ENCODE data around the gene IGFL4.

IGFL4 gene

DNA sequence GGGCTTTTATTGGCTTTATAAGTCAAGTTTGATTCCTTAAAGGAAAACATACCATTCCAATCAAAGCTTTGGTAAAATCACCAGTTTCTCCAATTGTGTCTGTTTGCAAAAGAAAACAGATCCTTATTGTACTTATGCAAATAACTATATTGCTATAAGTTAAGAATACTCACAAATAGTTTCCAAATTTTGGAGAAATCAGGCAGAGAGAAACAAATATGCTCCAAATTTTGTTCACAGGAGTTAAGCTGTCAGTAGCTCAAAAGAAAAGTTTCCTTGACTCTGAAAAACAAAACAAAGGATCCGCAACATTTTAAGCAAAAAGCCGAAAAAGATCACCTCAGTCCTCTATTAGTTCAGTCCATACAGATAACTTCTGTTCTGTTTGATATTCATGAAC lies 19.2 kb upstream of the IGFL4 start:
- FAIRE-seq = no peak

DNA sequence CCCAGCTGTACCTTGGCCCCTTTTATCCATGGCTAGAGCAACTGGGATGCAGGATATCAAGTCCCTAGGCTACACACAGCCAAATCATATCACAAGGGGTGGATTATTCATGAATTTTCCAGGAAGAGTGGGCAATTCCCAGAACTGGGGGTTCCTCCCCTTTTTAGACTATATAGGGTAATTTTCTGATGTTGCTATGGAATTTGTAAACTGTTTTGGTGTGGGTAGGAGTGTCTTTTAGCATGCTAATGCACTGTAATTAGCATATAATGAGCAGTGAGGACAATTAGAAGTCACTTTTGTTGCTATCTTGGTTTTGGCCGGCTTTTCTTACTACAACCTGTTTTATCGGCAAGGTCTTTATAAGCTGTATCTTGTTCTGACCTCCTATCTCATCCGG lies 18.0 kb upstream of the IGFL4 start:
- no peak for FAIRE-seq

DNA sequence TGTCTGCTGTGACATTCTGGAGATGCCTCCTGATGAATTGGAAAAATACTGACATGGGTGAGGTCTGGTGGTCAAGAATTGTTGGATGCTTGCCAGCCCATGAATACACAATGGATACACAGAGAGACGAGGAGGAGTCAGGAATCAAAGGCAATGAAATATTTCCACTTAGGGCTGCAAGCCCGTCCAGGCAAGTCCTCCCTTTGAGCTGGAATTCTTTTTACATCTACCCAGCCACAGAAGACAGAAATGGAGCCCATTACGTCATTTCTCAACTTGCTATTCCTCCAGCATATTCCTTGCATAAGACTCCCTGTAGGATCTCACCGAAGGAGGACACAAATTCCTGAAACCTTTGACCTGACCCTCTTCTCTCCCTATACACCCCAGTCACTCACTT lies 15.7 kb upstream of the IGFL4 start:
- FAIRE-seq = no peak

DNA sequence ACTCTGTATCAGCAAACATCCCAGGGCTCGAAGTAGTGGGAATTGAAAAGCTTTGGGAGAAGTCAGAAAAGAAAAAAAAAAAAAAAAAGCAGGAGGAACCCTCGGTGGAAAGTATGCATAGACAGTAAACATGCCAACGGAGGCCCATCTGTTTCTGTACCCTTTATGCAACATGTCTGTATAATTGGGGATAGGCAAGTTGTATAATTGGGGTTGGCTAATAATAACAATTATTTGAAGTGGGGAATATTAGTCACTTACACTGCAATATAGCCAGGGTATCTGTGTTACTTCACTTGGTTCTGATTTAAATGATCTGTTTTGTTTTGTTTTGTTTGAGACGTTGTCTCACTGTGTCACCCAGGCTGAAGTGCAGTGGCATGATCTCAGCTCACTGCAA lies 12.1 kb upstream of the IGFL4 start:
- FAIRE-seq = no peak

DNA sequence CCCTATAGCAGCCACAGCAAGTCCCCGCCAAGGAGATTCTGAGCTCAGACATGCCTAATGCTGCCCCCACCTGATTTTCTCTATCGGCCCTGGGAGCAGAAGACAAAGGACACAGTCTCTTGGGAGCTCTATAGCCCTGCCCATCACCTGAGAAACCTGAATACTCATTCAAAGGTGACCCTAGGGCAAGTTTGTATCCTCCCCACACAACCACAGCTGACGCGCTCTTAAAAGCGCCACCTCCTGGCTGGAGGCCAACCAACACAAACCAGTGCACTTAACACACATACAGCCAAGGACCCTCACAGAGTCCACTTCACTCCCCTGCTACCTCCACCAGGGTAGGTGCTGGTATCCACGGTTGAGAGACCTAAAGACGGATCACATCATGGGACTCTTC lies 8.8 kb upstream of the IGFL4 start:
- no peak for FAIRE-seq

DNA sequence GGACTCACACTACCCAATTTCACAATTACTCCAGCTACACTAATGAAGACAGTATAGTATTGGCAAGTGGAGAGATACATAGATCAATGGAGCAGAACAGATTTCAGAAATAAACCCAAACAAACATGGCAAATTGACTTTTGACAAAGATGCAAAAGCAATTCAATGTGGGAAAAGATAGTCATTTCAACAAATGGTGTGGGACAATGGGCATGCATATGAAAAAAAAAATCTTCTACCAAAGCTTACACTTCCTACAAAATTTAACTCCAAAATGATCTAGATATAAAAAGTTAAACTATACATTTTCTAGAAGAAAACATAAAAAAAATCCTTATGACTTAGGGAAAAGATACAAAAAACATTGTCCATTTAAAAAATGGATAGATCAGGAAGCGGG lies 2.7 kb upstream of the IGFL4 start:
- FAIRE-seq = no peak

DNA sequence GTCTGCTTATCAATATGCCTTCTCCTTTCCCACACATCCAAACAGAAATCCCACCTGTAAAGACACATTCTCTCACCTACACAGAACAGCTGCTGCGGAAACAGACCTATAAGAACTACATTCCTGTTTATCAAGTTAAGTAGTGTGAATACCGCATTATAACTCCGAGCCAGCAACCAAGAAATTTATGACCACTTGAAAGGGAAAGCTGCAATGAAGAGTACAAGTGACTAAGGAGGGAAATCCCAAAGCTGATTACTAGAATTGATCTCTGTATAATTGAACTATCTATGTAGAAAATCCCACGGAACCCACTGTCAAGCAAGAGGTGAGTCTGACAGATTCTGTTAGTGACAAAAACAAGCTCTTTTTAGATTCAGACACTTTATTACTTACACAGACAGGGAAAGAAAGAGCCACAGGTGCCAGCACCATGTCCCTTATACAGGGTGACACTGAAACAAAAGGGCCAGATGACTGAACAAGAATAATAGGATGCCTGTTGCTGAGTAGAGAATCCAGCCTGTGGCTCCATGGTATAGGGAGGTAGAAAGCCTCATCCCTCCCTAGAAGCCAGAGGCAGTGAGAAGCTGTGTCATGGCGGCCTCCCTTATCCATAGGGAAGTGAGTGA lies 1.6 kb upstream of the IGFL4 start:
- no peak for FAIRE-seq

DNA sequence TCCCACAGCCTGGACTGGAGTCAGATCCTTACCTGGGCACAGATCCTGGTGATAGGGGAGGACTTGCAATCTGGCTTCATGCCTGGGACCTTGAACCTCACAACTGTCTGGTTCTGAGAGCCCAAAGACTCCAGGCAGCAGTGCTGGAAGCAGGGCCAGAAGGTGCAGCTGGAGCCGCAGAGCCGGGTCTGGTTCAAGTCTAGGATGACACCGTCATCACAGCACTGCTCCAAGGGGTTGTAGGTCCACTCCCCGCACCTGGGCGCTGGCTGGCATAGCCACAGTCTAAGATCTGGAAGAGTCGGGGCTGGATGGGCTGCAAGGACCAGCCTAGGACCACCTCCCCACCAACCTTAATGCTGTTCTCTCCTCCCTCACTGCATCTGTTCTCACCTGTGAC lies 677 bp downstream of the IGFL4 start:
- FAIRE-seq = no peak

DNA sequence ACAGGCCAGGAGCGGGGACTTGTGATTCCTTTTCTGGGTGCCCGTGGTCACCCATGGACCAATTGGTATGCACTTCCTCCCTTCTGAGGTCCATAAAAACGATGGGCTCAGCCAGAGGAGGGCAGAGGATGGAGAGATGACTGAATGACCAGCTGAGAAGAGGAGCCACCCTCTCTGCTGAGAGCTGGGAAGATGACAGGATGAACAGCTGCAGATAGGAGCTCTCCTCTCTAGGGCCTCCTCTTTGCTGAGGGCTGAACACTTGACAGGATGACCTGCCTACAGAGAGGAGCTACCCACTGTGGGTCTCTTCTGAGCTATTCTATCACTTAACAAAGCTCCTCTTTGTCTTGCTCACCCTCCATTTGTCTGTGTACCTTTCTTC lies 4.1 kb downstream of the IGFL4 start:
- no peak for FAIRE-seq

DNA sequence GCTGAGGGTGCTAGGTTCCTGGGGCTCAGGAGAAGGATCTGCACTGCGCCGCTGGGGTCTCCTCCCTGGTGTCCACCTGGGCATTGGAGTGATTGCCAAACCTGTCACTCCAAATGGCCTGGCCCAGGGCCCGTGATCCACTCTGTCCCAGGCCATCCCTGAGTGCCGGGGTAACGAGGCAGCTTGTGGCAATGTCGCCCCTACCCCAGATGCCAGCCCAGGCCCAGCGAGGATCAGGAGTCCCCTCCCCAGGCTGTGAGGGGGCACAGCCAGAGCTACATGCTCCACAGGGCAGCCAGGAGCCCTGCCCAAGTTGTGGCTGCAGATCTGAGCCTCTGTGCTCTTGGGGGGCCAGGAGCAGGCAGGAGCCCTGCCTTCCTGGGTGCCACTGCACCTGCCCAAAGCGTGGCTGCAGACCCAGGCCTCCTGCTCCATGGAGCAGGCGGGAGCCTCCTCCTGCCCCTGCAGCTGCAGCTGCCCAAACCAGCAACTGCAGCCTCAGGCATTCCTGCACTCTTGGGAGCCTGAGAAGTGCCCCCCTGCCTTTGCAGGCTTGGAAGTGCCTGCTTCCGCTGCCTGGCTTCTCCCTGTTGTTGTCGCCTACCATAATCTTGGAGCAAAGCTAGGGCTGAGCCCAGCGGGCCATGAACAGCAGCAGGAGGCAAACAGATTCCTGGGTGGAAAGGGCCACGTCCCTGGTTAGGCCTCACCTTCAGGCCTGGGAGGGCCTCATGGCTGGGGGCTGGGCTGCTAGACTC lies 4.6 kb downstream of the IGFL4 start:
- no peak for FAIRE-seq

DNA sequence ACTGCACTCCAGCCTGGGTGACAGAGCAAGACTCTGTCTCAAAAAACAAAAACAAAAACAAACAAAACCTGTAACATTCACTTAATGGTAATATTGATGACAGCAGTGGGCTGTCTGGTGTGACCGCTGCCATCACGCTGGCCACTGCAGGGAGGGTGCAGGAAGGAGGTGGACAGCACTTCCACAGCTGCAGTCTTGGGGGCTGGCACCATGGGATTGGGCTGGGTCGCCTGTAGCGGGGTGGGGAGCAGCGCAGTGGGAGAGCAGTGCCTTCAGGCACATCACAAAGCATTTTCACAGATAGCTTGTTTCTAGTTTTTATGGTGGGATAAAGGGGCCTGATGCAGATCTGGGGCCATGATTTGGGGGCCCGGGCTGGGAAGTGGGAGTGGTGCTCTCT lies 5.3 kb downstream of the IGFL4 start:
- FAIRE-seq = no peak

DNA sequence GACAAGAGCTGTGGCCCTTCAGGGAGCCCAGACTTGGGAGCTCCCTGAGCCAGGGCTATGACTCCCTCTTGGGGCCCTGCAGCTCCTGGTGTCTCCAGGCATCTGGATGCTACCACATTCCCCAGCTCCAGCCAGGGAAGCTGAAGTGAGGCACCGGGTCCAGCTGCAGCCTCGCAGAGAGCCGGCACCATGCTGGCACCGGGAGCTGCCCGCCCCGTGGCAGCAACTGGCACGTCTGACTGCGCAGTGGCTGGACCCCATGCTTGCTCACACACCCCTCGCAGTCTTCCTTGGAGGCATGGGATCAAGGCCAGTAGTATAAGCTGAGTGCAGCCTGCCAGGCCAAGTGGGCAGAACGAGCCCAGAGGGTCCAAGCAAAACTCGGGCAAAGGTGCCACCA lies 7.4 kb downstream of the IGFL4 start:
- FAIRE-seq = no peak

DNA sequence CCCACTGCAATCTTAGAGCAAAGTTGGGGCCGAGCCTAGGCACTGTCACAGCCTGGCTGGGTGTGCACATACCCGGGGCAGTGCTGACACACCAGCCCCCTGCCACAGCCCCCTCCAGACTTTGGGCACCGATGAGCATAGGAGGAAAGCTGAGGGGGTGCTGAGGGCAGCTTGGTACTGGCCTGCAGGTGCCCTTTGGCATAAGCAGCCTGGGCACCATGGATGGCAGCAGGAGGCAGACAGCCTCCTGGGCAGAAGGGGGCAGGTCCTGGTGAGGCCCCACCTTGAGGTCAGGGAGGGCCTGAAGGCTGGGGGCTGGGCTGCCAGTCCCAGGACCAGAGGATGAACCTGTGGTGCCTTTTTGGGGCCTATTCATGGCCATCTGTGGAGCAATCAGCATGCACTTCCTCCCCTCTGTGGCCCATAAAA lies 8.2 kb downstream of the IGFL4 start:
- FAIRE-seq = no peak

DNA sequence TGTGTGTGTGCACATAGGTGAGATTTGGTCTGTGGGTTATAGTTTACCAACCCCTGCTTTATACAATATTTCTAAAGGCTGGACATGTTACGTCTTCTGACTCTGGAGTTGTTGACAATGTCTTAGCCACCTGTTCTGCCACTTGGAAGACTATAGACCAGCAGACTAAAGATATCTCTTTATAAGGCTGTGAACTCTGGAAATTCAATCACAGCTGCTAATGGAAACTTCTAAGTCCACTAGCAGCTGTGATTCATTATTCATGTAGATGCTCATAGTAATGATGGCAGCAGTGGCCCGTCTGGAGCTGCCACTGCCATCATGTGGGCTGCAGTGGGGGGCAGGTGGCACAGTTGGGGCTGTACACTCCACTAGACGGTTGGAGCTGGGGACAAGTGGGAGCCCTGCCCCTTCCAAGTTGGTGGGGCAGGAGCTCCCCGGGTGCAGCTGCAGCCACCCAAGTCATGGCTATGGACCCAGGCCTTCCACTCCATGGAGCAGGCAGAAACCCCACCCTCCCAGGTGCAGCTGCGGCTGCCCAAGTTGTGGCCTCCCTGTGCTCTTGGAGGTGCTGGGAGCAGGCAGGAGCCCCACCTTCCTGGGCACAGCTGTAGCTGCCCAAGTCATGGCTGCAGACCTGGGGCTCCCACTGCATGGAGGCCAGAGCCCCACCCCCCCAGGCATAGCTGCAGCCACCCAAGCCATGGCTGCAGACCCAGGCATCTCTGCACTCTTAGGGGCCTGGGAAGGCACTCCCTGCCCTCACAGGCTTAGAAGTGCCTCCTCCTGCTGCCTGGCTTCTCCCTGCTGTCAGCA lies 8.8 kb downstream of the IGFL4 start:
- no peak for FAIRE-seq

DNA sequence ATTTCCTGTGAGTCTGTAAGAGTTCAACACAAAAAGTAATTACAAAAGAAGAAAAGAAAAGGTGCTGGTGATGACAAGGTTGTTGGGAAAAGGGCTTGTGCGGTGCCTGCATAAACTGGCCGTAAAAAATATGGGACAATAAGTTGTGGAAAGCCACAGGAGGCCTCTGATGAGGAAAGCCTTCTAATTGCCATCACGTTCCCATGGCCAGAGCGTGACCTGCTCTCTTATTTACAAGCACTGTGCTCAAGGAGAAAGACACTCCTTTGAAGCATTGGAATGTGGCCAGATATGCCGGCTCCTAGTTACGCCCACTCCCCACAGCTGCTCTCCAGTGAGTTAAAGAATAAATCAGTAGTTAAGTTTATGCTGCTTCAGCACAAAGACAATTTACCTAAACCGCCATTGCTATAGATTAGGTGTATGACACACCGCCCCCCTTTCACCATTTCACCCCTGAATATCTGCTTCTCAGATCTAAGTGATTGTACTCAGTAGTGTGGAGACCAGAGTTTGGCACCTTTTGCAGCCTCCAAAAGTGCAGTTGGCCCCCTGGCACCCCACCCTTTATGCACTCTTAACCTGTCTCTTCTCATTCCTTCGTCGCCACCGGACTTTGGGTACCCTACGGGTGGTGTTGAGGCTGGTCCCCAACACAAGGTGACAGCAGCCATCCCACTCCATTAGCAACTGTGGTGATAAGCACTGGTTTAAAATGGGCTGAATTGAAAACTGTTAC lies 9.8 kb downstream of the IGFL4 start:
- no peak for FAIRE-seq

DNA sequence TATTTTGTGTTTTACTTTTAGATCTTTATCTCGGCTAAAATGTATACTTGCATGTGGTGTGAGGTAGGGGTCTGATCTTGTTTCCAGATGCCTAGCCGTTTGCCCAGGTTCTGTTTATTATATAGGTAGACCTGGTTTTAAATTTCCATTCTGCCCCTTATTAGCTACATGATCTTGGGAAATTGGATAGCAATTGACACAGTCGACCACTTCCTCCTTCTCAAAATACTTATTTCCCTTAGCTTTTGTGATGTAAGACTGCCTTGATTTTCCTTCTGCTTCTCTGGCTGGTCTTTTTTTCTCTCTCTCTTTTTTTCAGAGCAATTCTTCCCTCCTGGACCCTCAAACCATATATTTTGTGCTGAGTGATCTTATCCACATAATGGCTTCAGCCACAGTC lies 15.0 kb downstream of the IGFL4 start:
- no peak for FAIRE-seq

DNA sequence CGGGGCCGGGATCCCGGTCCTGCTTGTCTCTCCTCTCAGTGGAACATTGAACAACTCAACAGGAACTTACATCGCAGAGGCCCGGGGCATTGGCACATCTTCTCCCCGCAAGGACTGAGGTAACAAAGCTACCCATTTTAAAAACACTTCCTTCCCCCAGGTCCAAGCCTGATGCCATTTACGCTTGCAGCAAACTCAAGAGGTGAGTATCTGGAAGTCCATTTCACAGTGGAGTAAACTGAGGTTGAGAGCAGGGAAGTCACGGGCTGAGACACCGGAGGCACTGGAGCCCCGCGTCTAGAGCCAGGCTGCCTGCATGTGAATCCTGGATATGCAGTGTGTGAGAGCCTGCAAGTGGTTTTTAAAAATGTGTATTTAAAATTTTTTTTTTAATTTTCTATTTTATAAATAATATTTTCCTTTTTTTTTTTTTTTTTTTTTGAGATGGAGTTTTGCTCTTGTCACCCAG lies 17.5 kb downstream of the IGFL4 start:
- FAIRE-seq = no peak

DNA sequence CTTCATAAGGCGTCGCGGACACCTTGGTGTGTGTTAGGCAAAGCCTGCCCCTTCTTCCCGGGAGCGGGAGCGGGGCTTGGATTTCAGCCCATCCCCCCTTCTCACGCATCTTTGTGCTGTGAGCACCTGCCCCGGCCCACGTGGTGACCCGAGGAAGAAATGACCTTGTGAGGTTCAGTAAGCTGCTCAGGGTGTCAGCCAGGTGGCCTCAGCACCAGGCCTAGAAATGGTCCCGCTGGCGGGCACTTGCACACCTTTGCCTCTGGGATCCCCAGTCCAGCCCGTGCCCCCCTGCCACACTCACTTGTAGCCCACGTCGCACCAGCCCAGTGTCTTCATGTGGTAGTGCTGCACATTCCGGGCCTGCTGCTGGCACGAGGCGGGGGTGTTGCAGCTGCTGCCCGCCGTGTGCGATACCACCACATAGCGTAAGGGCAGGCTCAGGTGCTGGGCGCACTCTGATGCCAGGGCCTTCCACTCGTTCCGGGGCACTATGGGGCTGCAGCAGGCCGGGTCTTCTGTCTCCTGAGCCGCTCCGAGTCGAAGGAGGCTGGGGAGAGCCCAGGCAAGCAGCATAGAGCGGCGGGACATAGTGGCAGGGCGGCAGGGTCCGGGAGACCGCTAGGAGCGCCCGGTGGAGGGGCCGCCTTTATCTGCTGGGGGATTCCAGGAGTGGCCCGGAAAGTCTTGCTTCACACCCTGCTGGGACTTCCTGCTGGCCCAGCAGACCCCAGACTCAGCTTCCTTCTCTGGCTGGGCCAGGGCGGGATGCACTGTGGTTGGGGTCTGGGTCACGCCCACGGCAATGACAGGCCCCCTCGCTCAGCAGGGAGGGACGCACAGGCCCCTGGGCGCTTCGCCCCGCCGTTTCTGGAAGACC lies 18.1 kb downstream of the IGFL4 start, which contains the start of gene PGLYRP1:
PGLYRP1 (minus strand) TSS at position 623 of the 880 bp plus-strand sequence; CDS start at position 591, 32 bp downstream.
- FAIRE-seq = no peak

DNA sequence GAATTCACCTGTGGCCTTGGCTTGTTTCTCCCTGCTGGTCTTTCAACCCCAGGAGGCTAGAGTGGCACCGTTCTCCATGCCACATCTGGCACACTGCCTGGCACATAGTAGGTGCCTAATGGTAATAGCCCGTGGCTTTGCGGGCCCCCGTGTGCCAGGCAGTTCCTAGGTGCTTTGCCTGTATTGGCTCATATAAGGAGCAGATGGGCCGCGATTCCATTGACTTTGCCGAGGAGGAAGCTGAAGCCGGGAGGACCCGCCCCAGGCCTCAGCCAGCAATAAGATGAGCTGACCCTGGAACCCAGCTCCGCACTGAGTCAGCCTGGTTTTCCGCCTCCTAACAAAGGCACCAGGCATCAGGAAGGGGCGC lies 18.8 kb downstream of the IGFL4 start:
- FAIRE-seq = no peak

DNA sequence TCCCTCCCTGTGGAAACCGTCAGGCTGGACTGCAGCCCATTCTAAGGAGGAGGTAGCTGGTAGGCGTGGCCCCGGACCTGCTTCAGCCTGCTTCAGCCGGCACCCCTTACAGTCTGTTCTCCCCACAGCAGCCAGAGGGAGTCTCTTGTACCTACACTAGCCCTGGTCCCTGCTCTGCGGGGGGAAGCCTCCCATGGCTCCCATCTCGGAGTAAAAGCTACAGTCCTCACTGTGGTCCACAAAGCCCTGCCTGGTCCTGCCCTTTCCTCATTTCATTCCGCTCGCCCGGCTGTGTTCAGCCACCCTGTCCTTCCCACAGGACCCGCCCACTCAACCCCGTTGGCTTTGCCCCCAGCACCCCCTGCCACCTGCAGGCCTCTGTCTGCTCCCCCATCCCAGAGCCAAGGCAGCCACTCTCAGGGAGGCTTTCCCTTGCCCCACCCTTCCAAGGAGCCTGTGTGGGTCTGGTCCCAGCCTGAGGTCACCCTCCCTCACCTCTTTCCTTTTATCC lies 19.2 kb downstream of the IGFL4 start:
- FAIRE-seq = no peak

DNA sequence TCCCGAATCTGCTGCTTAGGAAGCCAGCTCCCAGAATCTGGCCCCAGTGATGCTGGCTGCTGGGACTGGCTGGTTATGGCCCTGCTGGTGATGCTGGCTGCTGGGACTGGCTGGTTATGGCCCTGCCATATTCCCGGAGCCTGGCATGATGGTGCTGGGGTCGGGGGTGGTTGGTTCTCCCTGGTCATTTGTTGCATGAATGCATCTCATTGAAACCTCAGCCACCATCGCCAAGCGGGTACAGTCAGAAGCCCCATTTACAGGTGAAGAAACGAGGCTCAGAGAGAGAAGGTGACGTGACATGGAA lies 20.0 kb downstream of the IGFL4 start:
- no peak for FAIRE-seq

DNA sequence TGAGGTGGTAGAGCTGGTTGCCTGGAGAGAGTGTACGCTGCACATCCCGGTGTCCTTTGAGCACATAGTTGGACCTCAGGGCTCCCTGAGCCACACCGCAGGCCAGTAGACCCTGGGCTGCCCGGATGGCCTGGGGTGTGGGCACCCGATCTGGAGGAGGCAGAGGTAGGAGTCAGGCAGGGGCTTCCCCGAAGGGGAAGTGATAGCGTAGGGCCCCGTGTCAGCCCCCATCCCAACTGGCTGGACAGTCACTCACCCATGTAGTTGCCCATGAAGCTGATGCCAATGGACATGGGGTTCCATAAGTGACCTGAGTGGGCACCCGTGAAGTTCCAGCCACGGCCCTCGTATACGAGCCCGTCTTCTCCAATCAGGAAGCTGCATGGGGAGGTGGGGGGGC lies 21.5 kb downstream of the IGFL4 start:
- no peak for FAIRE-seq
